NOMO-1 (cell line): ENCODE results near the gene MMP28.
A peak's percentile ranks its signal among the peaks of the same experiment; 100 is the strongest.

Experiments used
- DNase-seq, 2 experiments: peaks; one replicate each; lab custom pipeline; 2025; ENCODE audit not compliant: unreplicated experiment in 2 of 2; lab: John Stamatoyannopoulos, UW

The MMP28 gene, protein sequence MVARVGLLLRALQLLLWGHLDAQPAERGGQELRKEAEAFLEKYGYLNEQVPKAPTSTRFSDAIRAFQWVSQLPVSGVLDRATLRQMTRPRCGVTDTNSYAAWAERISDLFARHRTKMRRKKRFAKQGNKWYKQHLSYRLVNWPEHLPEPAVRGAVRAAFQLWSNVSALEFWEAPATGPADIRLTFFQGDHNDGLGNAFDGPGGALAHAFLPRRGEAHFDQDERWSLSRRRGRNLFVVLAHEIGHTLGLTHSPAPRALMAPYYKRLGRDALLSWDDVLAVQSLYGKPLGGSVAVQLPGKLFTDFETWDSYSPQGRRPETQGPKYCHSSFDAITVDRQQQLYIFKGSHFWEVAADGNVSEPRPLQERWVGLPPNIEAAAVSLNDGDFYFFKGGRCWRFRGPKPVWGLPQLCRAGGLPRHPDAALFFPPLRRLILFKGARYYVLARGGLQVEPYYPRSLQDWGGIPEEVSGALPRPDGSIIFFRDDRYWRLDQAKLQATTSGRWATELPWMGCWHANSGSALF

GRCh38 chr17:35795007-35795870, at the start of gene MMP28:
TSS of gene MMP28 (minus strand) at chr17:35795641. CDS start at chr17:35795377, 264 bp downstream.
- DNase-seq, result peak; percentile 5 to 9

DNA sequence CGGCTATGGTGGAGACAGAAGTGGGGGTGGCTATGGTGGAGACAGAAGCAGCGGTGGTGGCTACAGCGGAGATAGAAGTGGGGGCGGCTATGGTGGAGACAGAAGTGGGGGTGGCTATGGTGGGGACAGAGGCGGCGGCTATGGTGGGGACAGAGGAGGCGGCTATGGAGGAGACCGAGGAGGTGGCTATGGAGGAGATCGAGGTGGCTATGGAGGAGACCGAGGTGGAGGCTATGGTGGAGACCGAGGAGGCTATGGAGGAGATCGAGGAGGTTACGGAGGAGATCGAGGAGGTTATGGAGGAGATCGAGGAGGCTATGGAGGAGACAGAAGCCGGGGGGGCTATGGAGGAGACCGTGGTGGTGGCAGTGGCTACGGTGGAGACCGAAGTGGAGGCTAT, 49.1 kb upstream of the MMP28 start:
- DNase-seq, result no peak

GRCh38 chr17:35843698-35844097, 48.3 kb upstream of the MMP28 start:
- no peak for DNase-seq

GRCh38 chr17:35842239-35842638, 46.8 kb upstream of the MMP28 start:
- no peak for DNase-seq

DNA sequence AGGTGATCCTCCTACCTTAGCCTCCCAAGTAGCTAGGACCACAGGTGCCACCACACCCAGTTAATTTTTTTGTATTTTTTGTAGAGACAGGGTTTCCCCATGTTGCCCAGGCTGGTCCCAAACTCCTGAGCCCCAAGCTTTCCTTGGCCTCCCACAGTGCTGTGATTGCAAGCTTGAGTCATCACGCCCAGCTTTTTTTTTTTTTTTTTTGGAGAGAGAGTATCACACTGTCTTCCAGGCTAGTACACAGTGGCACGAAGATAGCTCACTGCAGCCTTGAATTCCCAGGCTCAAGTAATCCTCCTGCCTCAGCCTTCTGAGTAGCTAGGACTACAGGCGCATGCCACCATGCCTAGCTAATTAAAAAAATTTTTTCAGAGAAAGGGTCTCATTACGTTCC, 46.1 kb upstream of the MMP28 start:
- no peak for DNase-seq

DNA sequence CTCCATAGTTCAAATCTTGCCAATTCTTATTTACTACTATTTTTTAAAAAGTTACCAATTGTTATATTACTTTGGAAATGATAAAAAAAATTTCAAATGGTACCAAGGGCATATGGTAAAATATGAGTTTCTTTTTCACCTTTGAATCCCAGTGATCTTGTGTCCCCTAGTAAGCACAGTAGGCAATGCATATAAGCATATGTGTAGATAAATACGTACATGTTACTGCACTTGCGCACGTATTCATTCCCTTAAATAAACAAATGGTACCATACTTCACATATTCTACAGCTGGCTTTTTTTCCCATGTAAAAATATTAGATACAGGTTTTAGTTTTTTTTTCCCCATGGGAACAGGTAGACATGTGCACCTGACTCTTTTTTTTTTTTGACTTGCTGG, 45.7 kb upstream of the MMP28 start:
- DNase-seq, result no peak

GRCh38 chr17:35825206-35825605, 29.8 kb upstream of the MMP28 start:
- DNase-seq, result no peak

DNA sequence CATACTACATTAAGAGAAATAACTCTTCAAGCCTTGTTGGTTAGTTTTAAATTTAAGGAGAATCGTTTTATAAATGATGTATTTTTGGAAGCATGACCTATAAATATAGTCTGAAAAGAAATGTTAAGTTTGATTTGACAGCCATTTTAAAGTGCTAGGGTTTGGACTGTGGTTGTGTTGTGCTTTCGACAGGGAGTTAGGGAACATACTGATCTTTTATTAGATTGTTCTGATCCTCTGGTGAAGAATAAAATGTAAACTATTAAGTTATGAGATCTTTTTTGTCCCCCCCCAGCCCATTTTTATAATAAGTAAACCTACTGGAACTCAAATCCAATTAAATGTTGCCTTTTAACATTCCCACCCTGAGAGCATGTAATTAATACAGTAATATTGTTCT, 25.9 kb upstream of the MMP28 start:
- no peak for DNase-seq

DNA sequence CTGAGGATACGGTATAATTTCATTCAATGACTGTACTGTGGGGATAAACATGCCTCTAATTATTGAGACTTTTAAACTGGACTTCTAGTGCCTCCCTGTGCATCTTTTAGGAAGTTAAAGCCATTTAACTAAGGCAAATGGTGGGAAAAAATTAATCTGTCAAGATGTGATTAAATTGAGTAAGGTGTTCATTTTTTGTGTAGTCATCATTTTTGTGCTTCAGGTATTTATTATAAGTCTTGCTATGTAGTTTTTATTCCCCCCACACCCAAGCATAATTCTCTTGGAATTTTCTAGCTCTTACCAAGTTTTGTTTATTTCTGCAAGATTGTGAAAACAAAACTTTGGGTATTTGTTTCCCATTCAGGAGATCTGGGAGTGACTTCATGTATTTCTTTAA, 24.0 kb upstream of the MMP28 start:
- DNase-seq, result no peak

DNA sequence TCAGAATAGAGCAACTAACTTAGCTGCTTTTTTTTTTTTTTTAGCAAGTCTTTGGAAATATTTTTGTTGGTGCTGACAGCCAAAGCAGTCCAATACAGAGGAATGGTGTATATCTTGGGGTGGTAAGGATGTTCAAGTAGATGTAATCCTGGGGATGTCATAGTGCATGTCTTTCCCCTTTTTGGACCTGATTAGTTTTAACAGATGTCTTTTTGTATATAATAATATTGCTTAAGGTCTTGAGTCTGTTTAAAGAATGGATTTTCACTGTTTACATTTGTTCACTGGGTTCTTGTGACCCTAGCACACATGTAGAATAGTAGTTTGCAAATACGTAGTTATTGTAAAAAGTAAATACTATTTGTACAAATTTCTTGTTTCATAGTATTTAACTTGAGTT, 21.8 kb upstream of the MMP28 start:
- no peak for DNase-seq

GRCh38 chr17:35816723-35817122, 21.3 kb upstream of the MMP28 start:
- DNase-seq, result no peak

DNA sequence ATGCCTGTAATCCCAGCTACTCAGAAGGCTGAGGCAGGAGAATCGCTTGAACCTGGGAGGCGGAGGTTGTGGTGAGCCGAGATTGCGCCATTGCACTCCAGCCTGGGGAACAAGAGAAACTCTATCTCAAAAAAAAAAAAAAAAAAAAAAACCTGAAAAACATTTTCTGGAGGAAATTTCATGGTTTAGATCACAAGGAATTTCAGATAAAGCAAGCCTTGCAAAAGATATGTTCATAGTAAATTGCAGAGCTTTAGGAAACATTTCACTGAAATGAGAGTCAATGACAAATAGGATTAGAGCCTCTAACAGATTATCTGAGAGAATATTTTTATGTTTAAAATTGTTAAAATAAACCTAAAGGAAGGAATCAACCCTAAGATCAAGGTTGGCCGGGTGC, 17.0 kb upstream of the MMP28 start:
- DNase-seq, result no peak

GRCh38 chr17:35811759-35812158, 16.3 kb upstream of the MMP28 start:
- DNase-seq, result no peak

- no peak for DNase-seq
Observed at GRCh38 chr17:35809855-35810461, 14.5 kb upstream of the MMP28 start.

GRCh38 chr17:35808962-35809854, 13.8 kb upstream of the MMP28 start, which contains the start of gene TAF15:
TSS of gene TAF15 (plus strand) at chr17:35809484. CDS start at chr17:35809570, 86 bp downstream.
- DNase-seq, result peak; percentile 99

GRCh38 chr17:35808240-35808961, 13.0 kb upstream of the MMP28 start:
- DNase-seq, result no peak

DNA sequence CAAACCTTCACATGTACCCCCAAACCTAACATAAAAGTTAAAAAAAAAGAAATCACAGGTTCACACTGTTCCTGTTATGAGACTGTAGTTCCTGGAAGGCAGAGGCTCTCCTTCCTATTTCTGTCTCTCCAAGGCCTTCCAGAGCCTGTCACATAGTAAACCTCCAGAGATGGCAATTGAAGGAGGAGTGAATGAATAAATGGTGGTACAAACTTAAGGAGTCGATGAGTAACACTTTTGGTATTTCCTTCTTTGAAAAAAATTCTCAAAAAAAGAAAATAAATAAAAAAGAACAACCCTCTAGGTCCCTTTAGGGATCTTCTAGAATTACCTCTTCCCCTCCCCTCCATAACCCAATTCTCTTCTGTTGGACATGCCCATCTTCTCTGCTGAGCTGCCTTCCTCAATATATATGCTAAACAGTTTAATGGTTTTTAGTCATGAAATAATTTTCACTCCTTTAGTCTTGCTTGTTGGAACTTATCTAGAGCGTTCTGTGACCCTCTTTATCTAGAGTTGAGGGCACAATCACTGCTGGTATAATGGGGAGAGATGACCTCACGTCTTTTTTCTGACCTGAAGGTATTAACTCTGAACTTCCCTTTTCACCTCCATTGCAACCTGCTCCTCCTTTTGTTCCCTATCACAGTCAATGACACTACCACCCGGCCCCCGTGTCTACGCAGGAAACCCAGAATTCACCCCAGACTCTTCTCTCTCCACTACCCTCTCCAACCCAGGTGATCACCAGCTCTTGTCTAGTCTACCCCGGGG, 12.1 kb upstream of the MMP28 start:
- DNase-seq, result peak in 1 of 2 experiments; percentile 8

GRCh38 chr17:35804658-35805192, 9.3 kb upstream of the MMP28 start:
- DNase-seq, result peak; percentile 54 to 93
